GM18498 (cell line): ENCODE results near the gene NCOA4.
"Not testable (repeated sequence)": the region's sequence is repeated elsewhere in the genome, so short reads cannot be mapped to it uniquely, and the experiment has no call there.

Experiments used
- ATAC-seq: cut with Tn5 transposase; IDR thresholded peaks from one replicate; pipeline ENCODE4 v1.9.1; 2021; ENCODE audit warnings: mild to moderate bottlenecking, moderate library complexity; ENCODE audit not compliant: unreplicated experiment

The NCOA4 gene

GRCh38 chr10:46022978-46023702, 7.3 kb downstream of the NCOA4 start:
- peak; percentile 92 for ATAC-seq

DNA sequence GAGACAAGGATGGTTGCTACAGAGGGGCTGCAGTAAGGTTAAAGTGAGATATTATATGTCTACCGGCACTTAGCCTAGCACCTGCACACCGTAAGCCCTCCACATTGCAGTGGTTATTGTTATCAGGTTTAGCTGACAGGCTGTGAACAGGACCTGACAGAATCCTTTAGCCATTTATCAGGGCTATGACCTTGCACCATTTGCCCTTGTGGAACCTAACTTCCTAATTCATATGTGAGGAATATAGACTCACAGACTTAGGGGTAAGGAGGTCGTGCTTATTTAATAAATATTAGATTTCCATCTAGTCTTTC, 10.1 kb downstream of the NCOA4 start:
- no peak for ATAC-seq

- no peak for ATAC-seq
Observed at GRCh38 chr10:46019569-46020343, 10.7 kb downstream of the NCOA4 start.

- ATAC-seq = no peak
Observed at GRCh38 chr10:46019177-46019528, 11.3 kb downstream of the NCOA4 start.

DNA sequence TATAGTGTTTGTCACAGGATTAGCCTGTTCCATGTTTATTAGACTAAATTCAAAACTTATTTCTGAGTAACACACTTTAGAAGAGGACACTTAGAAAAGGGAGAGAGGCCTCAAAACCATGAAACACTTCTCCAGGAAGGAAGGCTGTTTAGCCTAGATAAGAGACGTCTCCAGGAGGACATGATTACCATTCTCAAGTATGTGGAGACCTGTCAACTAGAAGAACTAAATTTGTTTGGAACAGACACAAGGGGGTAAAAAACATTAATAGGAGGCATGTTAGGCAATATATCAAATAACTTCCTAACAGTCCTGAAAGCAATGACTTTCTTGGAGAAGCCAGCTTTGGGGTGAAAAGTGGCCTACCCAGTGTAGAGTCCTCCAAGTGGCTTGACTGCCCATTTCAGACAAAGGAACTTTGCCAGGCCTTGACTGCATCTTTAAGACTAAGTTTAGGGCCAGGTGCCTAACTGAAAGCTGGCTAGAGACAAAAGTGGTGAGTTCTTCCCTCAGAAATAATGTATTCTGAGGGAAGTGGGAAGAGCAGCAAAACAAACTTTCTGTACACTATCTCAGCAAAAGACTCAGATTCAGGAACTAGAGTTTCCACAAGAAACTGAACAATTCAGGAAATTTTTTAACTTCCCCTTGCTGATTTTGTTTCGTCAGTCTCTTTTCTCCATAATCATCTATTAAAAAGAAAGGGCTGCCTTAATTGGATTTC, 11.8 kb downstream of the NCOA4 start:
- ATAC-seq = no peak

DNA sequence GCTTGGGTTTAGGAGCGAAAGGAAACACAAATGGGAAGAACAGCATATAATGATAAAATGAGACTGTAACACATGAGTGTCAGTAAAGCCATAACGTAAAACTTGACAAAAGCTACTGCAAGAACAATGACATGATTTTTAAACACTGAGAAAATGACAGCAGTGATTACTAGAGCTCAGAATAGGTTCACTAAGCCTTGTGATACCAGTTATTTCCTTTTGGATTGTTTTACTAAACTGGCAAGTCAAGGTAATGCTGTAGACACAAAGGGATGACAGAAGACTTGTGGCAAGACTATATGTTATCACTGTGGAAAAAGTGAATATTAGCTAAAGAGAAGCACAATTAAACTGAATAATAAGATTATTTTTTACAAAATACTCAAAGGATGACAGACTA, 12.7 kb downstream of the NCOA4 start:
- no peak for ATAC-seq

DNA sequence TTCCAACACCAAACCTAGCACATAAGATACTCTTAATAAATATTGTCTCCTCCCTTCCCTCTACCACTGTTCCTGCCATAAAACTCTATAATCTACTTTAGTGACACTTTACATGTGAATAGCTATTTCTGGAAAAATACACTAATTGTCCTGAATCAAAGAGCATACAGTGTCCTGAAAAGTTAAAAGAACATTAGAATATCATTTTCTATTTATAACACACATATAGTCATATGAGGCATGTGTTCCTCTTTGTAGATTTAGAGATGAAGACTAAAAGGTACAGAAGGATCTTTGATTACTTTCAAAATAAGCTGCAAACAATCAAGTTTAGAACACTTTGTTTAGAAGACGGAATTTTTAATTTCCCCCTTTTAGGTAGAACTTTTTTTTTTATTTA, 13.6 kb downstream of the NCOA4 start:
- ATAC-seq = no peak

GRCh38 chr10:46016190-46016589, 14.2 kb downstream of the NCOA4 start:
- no peak for ATAC-seq

DNA sequence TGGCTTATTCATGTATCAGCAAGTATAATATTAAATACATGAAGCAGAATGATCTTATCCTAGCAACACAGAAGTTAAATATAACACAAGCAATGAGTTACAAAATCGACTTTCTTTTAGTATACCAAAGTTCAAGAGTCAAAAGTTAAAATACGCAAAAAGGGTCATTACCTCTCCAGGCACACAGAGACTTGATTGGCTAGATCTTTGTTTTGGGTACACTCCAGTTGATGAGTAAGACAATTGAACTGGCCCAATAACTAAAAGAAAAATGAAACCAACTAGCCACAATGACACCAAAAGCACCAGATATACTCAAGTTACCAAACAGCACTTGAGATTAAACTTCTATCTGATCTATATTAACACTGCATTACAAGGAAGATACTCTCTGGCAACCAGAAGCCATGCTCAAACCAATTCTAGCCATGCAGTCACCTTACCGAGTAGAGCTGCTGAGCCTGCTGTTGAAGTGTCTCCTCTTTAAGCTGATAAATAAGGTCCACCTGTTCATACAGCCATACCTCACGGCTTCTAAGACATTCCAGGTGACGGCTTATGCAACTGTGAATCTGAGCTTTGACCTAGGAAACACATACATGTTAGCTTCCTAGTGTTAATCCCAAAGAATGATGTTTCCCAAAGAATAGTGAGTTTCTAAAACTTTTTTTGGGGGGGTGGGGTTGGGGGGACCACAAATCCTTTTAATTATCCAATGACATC, 15.6 kb downstream of the NCOA4 start:
- ATAC-seq = no peak

DNA sequence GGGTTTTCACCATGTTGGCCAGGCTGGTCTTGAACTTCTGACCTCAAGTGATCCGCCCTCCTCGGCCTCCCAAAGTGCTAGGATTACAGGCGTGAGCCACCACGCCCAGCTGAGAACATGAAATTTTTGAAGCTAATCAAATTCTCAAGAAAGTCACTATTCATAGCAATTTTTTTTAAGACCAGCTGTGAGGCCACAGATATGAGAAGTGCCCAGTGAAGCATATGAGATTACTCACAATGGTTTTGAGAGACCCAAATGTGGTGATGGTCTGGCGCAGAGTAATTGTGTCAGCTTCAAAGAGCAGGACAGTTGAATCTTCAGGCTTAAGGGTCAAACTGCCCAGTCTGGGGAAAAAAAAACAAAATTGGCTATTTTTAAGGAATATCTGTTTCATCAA, 16.2 kb downstream of the NCOA4 start:
- no peak for ATAC-seq

DNA sequence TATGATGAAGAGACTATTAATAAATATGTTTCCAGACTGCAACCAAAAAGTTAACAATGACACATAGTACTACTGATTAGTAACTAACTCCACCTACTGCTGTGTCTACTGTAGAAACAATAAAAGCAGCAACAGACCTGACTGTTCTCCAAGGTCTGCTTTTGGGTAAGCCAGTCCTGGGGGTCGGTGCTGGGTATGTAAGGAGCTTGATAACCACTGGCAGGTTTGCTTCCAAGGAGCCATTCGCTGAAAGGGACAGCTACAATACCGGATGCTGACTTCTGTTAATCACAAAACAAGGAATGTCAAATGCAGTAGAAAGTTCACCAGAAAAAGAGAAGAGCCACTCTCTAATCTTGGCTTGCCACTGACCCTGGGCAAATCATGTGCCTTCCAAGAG, 17.7 kb downstream of the NCOA4 start:
- no peak for ATAC-seq

DNA sequence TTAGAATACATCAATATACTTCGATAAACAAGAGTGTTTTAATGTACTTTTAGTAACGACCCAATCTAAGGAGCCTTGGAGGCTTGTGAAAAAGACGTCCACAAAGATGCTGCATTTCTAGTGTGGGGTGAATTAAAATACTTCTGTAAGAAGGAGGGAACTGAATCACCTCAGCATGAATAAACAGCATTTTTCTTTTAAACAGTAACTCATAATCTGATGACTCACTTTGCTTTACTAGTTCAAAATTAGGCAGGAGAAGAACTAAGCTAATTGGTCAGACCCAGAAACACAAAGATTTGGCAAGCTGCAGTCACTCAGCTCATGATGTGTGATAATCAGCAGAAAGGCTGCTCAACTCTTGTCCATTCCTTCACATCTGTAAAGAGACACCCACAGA, 24.2 kb downstream of the NCOA4 start:
- no peak for ATAC-seq

DNA sequence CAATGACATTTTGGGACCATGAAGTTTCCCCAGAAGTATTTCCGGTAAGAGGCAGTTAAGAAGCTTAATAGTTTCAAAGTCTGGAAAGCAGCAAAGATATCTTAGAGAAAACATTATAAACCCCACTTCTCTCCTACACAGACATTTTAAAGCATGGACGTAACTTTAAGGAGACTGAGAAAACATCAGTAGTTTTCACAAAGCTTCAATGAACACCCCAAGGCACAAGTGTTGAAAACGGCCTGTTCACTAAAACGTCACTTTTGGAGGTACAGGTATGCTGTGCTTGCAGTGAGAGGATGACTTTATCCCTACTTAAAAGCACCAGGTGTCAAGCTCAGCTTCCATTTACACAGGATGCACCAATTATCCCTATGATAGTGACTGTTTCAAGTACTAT, 25.0 kb downstream of the NCOA4 start:
- no peak for ATAC-seq

DNA sequence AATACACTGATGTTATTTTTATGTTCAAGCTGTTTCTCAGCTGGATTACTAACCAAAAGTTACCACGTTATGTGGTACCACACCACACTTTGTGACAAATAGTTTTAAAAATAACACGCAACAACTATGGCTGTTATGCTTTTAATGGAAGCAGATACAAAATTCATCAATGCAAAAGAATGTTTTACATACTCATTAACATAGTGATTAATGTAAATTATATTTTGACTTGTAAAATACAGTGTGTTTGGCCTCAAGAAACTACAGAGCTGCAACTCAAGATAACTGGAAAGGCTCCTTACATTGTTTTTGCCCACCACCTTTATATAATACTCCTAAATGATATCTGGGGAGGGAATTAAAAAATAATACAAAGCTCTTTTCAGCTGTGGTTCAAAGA, 25.5 kb downstream of the NCOA4 start:
- no peak for ATAC-seq

DNA sequence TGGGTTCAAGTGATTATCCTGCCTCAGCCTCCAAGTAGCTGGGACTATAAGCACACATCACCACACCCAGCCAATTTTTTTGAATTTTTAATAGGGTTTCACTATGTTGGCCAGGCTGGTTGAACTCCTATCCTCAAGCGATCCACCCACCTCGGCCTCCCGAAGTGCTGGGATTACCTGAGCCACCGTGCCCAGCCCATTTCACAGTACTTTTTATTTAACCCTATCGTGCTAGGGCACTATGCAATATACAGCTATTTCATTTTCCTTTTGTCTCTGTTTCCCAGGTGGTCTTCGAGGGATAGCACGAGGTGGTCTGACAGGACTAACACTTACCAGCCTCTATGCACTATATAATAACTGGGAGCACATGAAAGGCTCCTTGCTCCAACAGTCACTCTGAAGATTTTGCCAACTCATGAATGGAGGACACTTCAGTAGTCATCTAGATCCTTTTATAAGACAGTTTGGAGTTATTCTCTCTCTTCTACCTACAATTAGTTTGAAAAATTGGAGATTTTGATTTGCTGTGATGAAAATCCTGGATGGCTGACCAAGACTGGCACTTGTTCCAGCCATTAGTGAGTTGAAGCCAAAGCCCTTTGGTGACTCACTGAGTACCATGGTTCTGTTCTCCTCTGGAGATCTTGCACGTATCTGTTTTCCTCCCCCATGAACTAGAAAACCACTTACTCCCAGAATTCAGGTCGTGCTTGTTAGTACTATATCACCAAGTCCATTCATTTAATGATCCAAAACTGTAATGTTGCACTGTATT, 27.3 kb downstream of the NCOA4 start:
- no peak for ATAC-seq

- not testable (repeated sequence) for ATAC-seq
Observed at GRCh38 chr10:46002189-46002687, 28.2 kb downstream of the NCOA4 start.

- ATAC-seq = no peak
Observed at GRCh38 chr10:46001187-46001756, 29.2 kb downstream of the NCOA4 start.

- ATAC-seq = no peak
Observed at GRCh38 chr10:46000538-46000937, 29.9 kb downstream of the NCOA4 start.

DNA sequence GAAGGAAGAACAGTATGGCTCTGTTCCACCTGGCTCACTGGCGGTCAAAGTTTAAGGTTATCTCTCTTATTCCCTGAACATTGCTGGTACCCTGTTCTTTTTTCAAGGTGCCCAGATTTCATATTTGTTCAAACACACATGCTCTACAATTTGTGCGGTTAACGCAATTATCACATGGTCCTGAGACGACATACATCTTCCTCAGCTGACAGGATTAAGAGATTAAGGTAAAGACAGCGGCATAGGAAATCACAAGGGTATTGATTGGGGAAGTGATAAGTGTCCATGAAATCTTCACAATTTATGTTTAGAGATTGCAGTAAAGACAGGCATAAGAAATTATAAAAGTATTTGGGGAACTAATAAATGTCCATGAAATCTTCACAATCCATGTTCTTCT, 30.5 kb downstream of the NCOA4 start:
- not testable (repeated sequence) for ATAC-seq
